BJ (cell line): Measurements from ENCODE around the gene NFS1. TPM values are rescaled to one million over a fixed set of nuclear protein-coding genes. Genes with fewer than 3 reads are reported as not detected.

Experiments
- CTCF ChIA-PET: fragments of 350-600 bp; formaldehyde crosslinking; extraction: SDS; loops from one replicate; lab custom pipeline; 2021; ENCODE audit warnings: antibody characterized with exemption, inconsistent platforms; lab: Yijun Ruan, JAX
- POLR2A ChIA-PET: fragments of 300-600 bp; sonication (Branson Sonifier 250); formaldehyde crosslinking; extraction: SDS; loops from one replicate; lab custom pipeline; 2021; ENCODE audit warnings: antibody characterized with exemption; lab: Charles Lee
- DNase-seq: peaks from one replicate; pipeline ENCODE4 v3.0.0-alpha.2; 2011; ENCODE audit warnings: low read depth
- H3K27me3 ChIP-seq: 2 replicates; pipeline ENCODE4 v1.6.0; 2011; ENCODE audit warnings: low read length; ENCODE audit not compliant: control insufficient read depth, insufficient read depth
- H3K36me3 ChIP-seq: 2 replicates; pipeline ENCODE4 v1.5.1; 2011; ENCODE audit warnings: low read length; ENCODE audit not compliant: control insufficient read depth, insufficient read depth
- H3K4me3 ChIP-seq: 2 replicates; pipeline ENCODE4 v1.5.1; 2011; ENCODE audit warnings: low read depth, mild to moderate bottlenecking, control low read depth, low read length
- polyA plus RNA-seq: library from polyadenylated mRNA; depleted of rRNA; stranded (reverse); fragments of >200 nt; gene quantifications from 2 replicates; pipeline ENCODE4 v1.2.3, GENCODE V29; 2011
- TF ChIP-seq, protein P1 (sequence below): IDR thresholded peaks from 2 replicates; pipeline ENCODE4 v1.5.1; 2011; ENCODE audit warnings: low read depth, mild to moderate bottlenecking, control low read depth, inconsistent platforms, low read length, moderate library complexity; ENCODE audit not compliant: insufficient read depth

Gene NFS1
- polyA plus RNA-seq, 1 experiment, result 45.6 TPM

DNA sequence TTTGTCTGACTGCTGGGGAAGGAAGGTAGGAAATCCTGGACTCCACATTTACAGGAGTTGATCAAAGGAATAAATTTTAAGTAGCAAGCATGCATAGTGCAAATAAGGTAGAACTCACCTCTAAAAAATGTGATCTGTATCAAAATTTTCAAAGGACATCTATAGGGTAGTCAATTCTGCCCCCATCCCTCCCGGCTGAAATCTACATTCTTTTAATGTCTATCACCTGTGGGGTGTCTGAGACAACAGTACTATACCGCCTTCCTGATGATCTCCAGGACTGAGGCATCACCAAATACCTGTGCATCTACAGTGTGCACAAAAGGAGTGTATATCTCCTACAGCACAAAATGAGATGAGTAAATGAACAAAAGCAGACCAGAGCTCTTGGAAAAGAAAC lies 54.3 kb downstream of the NFS1 start:
- POLR2A ChIA-PET, result interaction anchor here (0.6 kb wide), 1 partner anchor 17 kb away, joined by 3 read pairs; no protein-coding TSS in a partner anchor
- Histone ChIP-seq H3K4me3 (no peak overlapping the region), H3K36me3 (peaks cover 3% of the 10 kb centered on the region; the same call in 1 of the 2 replicates), H3K27me3 (no peaks in the 10 kb centered on the region)
- CTCF ChIA-PET, result interaction anchor here (1.1 kb wide), 1 partner anchor 26 kb away, joined by 3 read pairs; no protein-coding TSS in a partner anchor
- TF ChIP-seq, protein P1, sequence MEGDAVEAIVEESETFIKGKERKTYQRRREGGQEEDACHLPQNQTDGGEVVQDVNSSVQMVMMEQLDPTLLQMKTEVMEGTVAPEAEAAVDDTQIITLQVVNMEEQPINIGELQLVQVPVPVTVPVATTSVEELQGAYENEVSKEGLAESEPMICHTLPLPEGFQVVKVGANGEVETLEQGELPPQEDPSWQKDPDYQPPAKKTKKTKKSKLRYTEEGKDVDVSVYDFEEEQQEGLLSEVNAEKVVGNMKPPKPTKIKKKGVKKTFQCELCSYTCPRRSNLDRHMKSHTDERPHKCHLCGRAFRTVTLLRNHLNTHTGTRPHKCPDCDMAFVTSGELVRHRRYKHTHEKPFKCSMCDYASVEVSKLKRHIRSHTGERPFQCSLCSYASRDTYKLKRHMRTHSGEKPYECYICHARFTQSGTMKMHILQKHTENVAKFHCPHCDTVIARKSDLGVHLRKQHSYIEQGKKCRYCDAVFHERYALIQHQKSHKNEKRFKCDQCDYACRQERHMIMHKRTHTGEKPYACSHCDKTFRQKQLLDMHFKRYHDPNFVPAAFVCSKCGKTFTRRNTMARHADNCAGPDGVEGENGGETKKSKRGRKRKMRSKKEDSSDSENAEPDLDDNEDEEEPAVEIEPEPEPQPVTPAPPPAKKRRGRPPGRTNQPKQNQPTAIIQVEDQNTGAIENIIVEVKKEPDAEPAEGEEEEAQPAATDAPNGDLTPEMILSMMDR, result no peak
- no peak for DNase-seq

- ChIA-PET CTCF (interaction anchor here (2.0 kb wide), 1 partner anchor 13 kb away, joined by 7 read pairs; no protein-coding TSS in a partner anchor), POLR2A (no interaction called here)
- no peak overlapping the region for H3K4me3 ChIP-seq
- no peaks in the 10 kb centered on the region for H3K27me3 ChIP-seq
- TF ChIP-seq, protein P1, result no peak
- DNase-seq, result no peak
- H3K36me3 ChIP-seq, result peaks cover 3% of the 10 kb centered on the region; the same call in 1 of the 2 replicates
Measured at GRCh38 chr20:35643045-35643444, 56.1 kb downstream of the NFS1 start.

DNA sequence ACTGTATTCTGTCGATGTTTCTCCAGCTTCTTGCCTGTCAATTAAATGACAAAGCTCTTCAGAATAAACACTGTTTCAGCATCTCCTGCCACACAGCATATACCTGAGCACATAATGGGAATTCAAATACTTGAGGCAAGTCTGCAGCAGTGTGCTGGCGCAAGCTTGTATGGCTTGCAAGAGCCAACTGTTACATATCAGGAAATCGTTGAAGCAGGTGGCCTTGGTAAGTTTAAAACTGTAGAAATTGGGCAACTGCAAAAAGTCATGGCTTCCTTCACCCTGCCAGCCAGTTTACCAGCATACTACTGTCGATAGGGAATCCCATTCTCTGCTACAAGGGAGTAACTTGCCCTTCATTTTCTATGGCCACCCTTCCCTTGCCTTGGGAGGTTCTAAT lies 57.4 kb downstream of the NFS1 start:
- POLR2A ChIA-PET, result no interaction called here
- H3K36me3 ChIP-seq, result 0 out of 2 replicates have a peak, but pooled peaks cover 1% of the 10 kb centered on the region
- H3K27me3 ChIP-seq, result no peaks in the 10 kb centered on the region
- CTCF ChIA-PET, result interaction anchor here (1.2 to 1.3 kb wide), 2 partner anchors 21 to 22 kb away, joined by 3 read pairs; no protein-coding TSS in a partner anchor
- TF ChIP-seq, protein P1, result no peak
- DNase-seq, result no peak
- H3K4me3 ChIP-seq, result no peak overlapping the region

GRCh38 chr20:35640724-35641123 lies 58.4 kb downstream of the NFS1 start:
- H3K27me3 ChIP-seq, result no peaks in the 10 kb centered on the region
- CTCF ChIA-PET, result interaction anchor here (0.7 to 1.3 kb wide), 2 partner anchors 15 to 20 kb away, joined by 3 read pairs; no protein-coding TSS in a partner anchor
- POLR2A ChIA-PET, result no interaction called here
- no peak overlapping the region for H3K4me3 ChIP-seq
- TF ChIP-seq, protein P1, result no peak
- H3K36me3 ChIP-seq, result peaks cover 3% of the 10 kb centered on the region; the same call in 1 of the 2 replicates
- DNase-seq, result no peak

GRCh38 chr20:35638751-35639150 lies 60.4 kb downstream of the NFS1 start:
- TF ChIP-seq, protein P1, result no peak
- DNase-seq, result no peak
- H3K4me3 ChIP-seq, result no peak overlapping the region
- CTCF ChIA-PET, result interaction anchor here (0.6 kb wide), 1 partner anchor 170 kb away, joined by 3 read pairs; no protein-coding TSS in a partner anchor
- POLR2A ChIA-PET, result no interaction called here
- peaks cover 3% of the 10 kb centered on the region; the same call in 1 of the 2 replicates for H3K36me3 ChIP-seq
- H3K27me3 ChIP-seq, result no peaks in the 10 kb centered on the region
